ENCODE measurements around the gene RADX.
"Not testable (repeated sequence)": the region's sequence is repeated elsewhere in the genome, so short reads cannot be mapped to it uniquely, and the experiment has no call there.

RADX gene

DNA sequence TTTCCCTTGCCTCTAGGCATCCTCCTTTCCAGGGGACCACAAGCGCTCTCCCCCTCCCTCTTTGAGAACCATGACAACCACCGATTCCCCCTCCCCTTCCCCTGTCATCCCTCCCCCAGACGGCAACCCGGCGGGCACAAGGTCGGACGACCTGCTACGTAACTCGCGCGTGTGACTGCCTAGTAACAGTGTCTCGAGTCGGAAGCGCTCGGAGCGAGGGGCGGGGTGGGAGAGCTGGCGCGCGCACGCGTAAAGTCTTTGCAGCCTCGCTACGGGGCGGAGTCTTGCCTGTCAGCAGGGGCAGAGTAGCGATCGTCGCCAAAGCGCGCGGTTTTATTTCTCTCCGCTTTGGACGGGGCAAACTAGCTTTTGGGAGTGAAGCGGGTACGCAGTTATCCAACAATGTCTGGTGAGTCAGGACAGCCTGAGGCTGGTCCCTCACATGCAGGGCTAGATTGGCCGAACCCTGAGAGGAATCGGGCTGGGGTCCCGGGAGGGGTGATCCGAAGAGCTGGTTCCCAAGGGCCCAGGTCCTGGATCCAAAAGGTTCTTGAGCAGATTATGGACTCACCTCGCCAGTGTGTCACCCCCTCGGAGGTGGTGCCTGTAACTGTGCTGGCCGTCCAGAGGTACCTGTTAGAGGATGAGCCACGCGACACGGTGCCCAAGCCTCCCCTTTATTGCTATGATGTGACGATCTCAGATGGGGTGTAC lies at the start of gene RADX:
TSS of gene RADX (plus strand) at position 300 of the 714 bp plus-strand sequence. CDS start at position 403, 103 bp downstream.
- peak; percentile 94 to 97 for DNase-seq

- DNase-seq: no peak
Measured at GRCh38 chrX:106564986-106565385, 46.8 kb upstream of the RADX start.

DNA sequence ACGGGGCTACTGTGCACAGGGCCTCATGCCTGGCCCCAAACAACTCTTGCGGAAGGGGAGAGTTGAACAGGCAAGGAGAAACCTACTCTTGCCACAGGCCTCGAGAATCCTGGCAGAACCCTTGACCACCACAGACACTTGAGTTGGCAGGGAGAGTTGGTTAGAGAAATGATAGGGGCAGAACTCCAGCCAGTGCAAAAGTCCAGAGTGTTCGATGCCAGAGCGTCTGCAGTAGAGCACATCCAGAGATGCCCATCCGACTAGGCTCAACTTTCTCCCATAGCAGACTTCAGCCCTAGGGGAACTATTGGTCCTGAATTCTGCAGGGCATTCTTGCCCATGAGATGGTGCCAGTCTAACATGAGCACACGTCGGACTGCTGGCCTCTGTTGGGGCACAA lies 45.4 kb upstream of the RADX start:
- DNase-seq: no peak

DNA sequence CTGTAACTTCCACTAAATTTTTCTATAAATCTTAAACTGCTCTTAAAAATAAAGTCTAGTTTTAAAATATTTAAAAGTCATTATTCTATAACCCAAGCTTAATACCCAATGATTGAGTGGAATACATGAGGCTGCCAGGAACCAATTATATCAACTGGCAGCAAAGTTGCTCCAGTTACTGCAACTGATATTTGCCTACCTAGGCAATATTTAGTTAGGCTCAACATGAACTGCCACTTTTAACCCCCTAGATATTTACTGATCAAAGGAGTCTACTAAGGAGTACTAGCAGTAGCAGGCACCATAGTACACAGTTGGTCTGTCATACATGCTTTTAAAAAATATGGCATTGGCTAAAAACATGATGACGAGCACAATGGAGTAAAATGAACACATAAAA lies 29.9 kb upstream of the RADX start:
- no peak for DNase-seq

DNA sequence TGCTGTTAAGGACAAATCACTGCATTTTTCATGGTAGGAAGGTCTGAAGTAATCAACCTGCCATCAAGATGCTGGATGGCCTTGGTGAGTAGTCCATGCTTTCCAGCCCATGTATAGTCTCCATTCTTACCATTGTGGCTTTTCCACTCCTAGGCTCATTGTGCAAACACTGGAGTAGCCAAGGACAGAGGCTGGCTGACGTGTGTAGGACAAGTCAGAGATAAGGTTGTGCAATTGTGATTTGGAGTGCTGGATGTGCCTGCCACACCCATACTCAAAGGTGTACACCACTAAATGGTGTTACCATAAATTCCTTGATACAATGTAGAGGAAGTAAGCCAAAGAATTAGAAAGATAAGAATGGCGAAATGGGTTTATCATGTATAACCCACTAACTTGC lies 26.3 kb upstream of the RADX start:
- DNase-seq: no peak

- no peak for DNase-seq
Measured at GRCh38 chrX:106588801-106589200, 23.0 kb upstream of the RADX start.

DNA sequence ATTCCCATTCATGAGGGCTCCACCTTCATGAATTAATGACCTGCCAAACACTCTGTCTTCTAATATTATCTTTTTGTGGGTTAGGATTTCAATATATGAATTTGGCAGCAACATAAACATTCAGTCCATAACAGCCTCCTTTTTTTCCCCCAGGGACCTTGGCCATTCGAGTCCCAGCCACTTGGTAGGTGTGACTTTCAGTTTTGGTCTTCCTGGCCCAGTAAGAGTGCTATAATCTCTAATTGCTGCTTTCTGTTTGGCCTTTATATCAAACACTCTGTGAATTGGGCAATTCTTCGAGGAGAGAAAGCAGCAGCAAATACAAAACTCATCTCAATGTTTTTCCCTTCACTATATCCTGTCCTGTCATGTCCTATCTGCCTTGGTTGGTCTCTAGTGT lies 12.4 kb upstream of the RADX start:
- DNase-seq: no peak

DNA sequence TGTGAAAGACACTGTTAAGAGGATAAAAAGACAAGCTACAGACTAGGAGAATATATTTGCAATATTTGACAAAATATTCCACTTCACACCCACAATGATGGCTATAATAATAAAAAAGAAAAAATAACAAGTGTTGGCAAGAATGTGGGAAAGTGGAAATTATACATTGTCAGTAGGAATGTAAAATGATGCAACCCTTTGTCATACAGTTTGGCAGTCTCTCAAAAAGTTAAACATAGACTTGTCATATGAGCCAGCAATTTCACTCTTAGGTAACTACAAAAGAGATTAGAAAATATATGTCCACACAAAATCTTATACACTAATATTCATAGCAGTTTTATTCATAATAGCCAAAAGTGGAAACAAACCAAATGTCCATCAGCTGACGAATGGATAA lies 5.2 kb upstream of the RADX start:
- DNase-seq: no peak

DNA sequence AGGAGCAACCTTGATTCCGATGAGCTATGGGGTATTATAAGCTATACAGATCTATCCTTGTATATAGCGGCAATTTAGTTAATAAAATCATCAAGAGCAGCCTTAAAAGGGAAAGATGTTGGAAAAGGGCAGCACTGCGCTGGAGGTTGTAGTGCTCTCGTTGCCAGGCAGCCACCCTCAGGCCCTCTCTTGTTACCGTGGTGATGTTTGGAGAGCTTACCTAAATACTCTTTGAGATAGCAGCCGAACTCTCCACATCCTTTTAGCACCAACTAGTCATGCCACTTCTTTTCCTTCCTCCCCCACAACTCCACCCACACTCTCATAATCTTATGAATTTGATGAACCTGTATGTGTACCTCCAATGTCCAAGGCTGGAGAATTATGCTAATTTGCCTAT lies 3.8 kb upstream of the RADX start:
- DNase-seq: peak; percentile 10 to 27

DNA sequence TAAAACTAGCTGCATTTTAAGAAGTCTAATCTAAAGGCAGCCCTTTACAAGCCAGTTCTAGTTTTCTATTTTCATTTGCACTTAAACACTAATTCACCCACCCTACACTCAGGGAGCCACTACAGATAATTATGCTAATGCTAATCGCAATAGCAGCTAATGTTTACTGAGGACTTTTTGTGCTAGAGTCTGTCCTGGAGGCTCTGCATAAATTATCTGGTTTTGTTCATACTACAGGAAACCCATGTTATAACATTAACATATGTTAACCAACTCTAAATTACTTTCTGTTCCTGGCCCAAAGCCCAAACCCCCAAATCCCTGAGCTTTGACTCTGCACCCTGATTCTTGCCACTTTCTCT lies 480 bp upstream of the RADX start:
- peak in 1 of 2 experiments; percentile 66 for DNase-seq

DNA sequence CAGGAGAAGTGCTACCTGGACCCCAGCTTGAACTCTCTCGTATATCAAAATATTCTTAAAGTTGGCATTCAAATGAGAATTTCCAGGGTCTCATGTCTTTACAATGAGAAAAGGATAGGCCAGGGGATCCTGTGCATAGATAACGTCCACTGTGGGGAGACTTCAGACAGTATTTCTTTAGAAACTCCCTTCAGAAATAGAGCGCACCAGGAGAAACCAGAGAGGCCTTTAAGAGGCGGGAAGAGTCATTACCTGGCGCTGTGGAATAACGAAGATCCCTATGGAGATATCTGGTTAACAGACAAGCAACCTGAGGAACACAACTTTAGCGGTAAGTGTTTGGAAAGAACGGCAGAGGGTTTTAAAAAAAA lies 600 bp downstream of the RADX start:
- DNase-seq: peak; percentile 32 to 42

GRCh38 chrX:106613277-106613676 lies 1.5 kb downstream of the RADX start:
- DNase-seq: peak in 1 of 2 experiments; percentile 11

GRCh38 chrX:106615041-106615440 lies 3.3 kb downstream of the RADX start:
- DNase-seq: no peak

GRCh38 chrX:106619797-106620196 lies 8.0 kb downstream of the RADX start:
- peak in 1 of 2 experiments; percentile 27 for DNase-seq

DNA sequence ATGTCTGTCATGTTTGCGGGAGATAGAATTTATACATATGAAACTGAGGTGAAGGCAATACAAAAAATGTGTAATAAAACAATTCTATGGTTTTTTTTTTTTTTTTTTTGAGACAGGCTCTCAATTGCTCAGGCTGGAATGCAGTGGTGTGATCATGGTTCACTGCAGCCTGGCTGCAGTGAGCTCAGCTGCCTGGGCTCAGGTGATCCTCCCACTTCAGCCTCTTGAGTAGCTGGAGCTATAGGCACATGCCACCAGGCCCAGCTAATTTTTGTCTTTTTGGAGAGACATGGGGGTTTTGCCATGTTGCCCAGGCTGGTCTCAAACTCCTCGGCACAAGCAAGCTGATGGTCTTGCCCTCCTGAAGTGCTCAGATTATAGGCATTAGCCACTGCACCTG lies 10.1 kb downstream of the RADX start:
- peak in 1 of 2 experiments; percentile 6 for DNase-seq

DNA sequence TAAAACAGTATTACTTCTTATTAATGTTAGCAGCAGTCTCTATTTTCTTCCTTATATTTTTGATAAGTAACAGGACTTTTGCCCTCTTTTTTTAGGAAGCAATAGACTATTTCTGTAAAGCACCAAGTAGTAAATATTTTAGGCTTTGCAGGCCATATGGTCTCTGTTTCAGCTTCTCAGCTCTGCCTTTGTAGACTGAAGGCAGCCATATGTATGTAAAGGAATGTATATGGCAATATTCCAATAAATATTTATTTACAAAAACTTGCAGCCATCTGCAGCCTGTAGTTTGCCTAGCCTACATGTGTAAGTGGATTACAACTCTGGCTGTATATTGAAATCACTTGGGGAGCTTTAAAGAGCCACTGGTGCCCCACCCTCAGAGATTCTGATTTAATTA lies 15.0 kb downstream of the RADX start:
- DNase-seq: no peak

DNA sequence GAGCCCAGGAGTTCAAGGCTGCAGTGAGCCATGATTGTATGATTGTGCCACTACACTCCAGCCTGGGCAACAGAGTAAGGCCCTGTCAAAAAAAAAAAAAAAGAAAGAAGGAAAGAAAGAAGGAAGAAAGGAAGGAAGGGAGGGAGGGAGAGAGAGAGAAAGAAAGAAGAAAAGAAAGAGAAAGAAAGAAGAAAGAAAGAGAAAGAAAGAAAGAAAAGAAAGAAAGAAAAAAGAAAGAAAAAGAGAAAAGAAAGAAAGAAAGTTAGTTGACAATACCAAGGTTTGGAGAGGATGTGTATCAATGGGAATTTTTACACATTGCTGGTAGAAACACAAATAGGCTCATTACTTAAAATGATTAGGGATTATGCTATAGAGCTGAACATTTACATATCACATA lies 19.8 kb downstream of the RADX start:
- no peak for DNase-seq

DNA sequence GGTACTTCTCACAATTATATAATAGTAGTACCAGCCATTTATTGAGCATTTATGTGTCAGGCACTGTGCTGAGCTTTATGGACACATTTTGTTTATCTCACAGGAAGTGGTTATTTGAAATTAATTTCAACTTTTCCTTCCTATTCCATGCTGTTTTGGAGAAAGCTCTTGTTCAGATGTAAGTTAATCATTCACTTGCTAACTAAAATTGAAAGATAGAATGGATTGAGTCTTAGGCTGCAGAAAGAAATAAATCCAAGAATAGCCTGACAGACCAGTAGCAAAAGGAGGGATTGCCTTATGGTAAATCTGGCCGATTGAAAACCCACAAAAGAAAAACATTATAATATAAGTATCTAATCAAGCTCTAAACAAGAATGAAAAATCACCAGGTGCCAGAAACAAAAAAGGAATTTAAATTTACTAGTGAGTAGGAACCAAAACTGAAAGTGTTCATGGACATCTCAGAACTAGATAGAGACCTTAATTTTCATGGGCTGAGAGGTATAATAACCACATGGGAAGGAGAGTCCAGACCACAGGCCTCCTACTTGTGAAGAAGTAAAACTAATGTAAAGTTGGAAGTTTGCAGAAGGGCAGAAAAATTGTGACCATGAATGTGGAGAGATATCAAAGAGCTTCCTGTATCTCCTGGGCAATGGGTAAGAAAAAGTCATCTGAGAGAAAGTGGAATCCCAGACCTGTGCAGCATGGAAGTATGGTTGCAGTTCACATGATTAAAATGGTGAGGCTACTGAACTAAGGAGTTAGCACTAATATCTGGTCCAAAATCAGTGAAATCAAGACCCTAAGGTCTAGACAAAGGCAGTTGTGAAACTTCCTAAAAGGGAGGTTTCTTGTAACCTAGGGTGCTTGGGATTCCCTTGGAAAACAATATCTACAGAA lies 38.0 kb downstream of the RADX start:
- DNase-seq: no peak

- not testable (repeated sequence) for DNase-seq
Measured at GRCh38 chrX:106653625-106654024, 41.8 kb downstream of the RADX start.

GRCh38 chrX:106670631-106671030 lies 58.9 kb downstream of the RADX start:
- DNase-seq: no peak

- DNase-seq: no peak
Measured at GRCh38 chrX:106672527-106672926, 60.7 kb downstream of the RADX start.

- DNase-seq: no peak
Measured at GRCh38 chrX:106680716-106681115, 68.9 kb downstream of the RADX start.

DNA sequence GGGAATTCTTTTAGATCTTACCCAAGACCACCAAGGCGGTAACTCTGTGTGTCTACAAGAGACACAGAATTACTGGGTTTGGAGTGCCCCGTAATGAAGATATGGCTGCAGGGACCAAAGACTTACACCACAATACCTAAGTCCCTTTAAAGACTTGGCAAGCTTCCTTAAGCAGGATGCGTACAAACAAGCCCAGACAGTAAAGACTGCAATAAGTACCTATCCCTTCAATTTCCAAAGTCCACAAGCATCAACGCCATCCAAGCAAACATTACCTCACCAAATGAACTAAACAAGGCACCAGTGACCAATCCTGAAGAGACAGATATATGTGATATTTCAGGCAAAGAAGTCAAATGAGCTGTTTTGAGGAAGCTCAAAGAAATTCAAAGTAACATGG lies 72.4 kb downstream of the RADX start:
- DNase-seq: no peak

- no peak for DNase-seq
Measured at GRCh38 chrX:106692425-106693065, 80.8 kb downstream of the RADX start.

All from NCI-H524 (cell line).